K562 (cell line): ENCODE results near the gene RTP3. TPM values are rescaled to one million over a fixed set of nuclear protein-coding genes. Genes with fewer than 3 reads are reported as not detected.

Experiments used
- ATAC-seq: fragments of 200-7000 bp; cut with Tn5 transposase; 3 replicates; pipeline ENCODE4 v1.9.1; 2020; ENCODE audit warnings: moderate library complexity
- BruUV-seq: library from RNA; stranded (reverse); fragments of 400-500 nt; replicated peaks from 2 replicates; lab custom pipeline; 2021; lab: Mats Ljungman, UMichigan
- CTCF ChIA-PET: fragments of 300-600 bp; formaldehyde crosslinking; extraction: SDS; loops from one replicate; lab custom pipeline; 2021; ENCODE audit warnings: low intra/inter-chr PET ratio; lab: Yijun Ruan, JAX
- POLR2A ChIA-PET: fragments of 300-600, 350-650 bp; sonication (Branson Sonifier 250); formaldehyde crosslinking; extraction: SDS; loops from one replicate; lab custom pipeline; 2021; ENCODE audit warnings: antibody characterized with exemption, inconsistent platforms; lab: Yijun Ruan, JAX
- DNase-seq, 4 experiments: peaks; one replicate each; pipeline versions ENCODE4 v3.0.0 to v3.0.0-alpha.2; 2011 to 2018; ENCODE audit warnings: low spot score in 3 of 4, mixed read lengths in 3 of 4; ENCODE audit errors: extremely low read depth in 1 of 4
- FAIRE-seq: peaks from 2 replicates; lab custom pipeline; 2011; peaks lifted over from hg19 to GRCh38; lab: Jason Lieb, UNC
- H2AFZ ChIP-seq: 2 replicates; pipeline ENCODE4 v1.6.0; 2011; ENCODE audit warnings: low read depth, low read length, control low read depth, inconsistent platforms
- H3K27ac ChIP-seq: fragments of 200-600 bp; 3 replicates; pipeline ENCODE4 v1.8.0; 2011; ENCODE audit warnings: low read depth, mild to moderate bottlenecking, control low read depth, inconsistent platforms, low read length, moderate library complexity, mixed read lengths; ENCODE audit errors: extremely low read depth
- H3K27me3 ChIP-seq, 2 experiments: fragments of 300-600 bp in 1 of 2; 2 replicates in 1 of 2; 3 replicates in 1 of 2; pipeline versions ENCODE4 v1.6.0 to v1.8.0; 2011; ENCODE audit warnings: inconsistent platforms in 2 of 2, low read length in 2 of 2, mild to moderate bottlenecking in 1 of 2, mixed read lengths in 1 of 2, moderate library complexity in 1 of 2; ENCODE audit not compliant: control insufficient read depth in 2 of 2, insufficient read depth in 2 of 2
- H3K36me3 ChIP-seq: fragments of 300-600 bp; 3 replicates; pipeline ENCODE4 v1.8.0; 2011; ENCODE audit warnings: mild to moderate bottlenecking, low read length, inconsistent platforms; ENCODE audit not compliant: control insufficient read depth, insufficient read depth
- H3K4me1 ChIP-seq, 2 experiments: fragments of 200-600 bp in 1 of 2; replicated peaks in 1 of 2; 2 replicates in 1 of 2; 3 replicates in 1 of 2; pipeline versions ENCODE4 v1.5.1 to v1.8.0; 2011; ENCODE audit warnings: inconsistent platforms in 2 of 2, low read length in 2 of 2, mild to moderate bottlenecking in 1 of 2, mixed read lengths in 1 of 2, moderate library complexity in 1 of 2; ENCODE audit not compliant: control insufficient read depth in 2 of 2, insufficient read depth in 2 of 2
- H3K4me2 ChIP-seq: 2 replicates; pipeline ENCODE4 v1.6.1; 2011; ENCODE audit warnings: low read length, control low read depth, inconsistent platforms, mixed read lengths; ENCODE audit not compliant: insufficient read depth
- H3K4me3 ChIP-seq: fragments of 200-600 bp; sonication (generic), shearing (Covaris generic); 2 replicates; pipeline ENCODE4 v1.5.1; 2016; ENCODE audit warnings: control low read depth, inconsistent platforms
- H3K79me2 ChIP-seq: fragments of 200-600 bp; 3 replicates; pipeline ENCODE4 v1.8.0; 2011; ENCODE audit warnings: low read length, inconsistent platforms; ENCODE audit not compliant: control insufficient read depth, insufficient read depth
- H3K9ac ChIP-seq, 2 experiments: 2 replicates each; pipeline versions ENCODE4 v1.6.0 to v1.6.1; 2011; ENCODE audit warnings: low read depth in 2 of 2, low read length in 2 of 2, control low read depth in 1 of 2, inconsistent platforms in 1 of 2, mild to moderate bottlenecking in 1 of 2, mixed read lengths in 1 of 2; ENCODE audit not compliant: insufficient read depth in 1 of 2
- H3K9me1 ChIP-seq: one replicate; pipeline ENCODE4 v1.6.0; 2011; ENCODE audit warnings: inconsistent platforms, mild to moderate bottlenecking, low read length, moderate library complexity; ENCODE audit not compliant: control insufficient read depth, insufficient read depth
- H3K9me3 ChIP-seq: replicated peaks from 2 replicates; pipeline ENCODE4 v1.5.1; 2011; ENCODE audit warnings: low read depth, low read length, inconsistent platforms; ENCODE audit not compliant: control insufficient read depth, insufficient read depth
- H4K20me1 ChIP-seq: replicated peaks from 2 replicates; pipeline ENCODE4 v1.6.1; 2011; ENCODE audit warnings: low read length, inconsistent platforms, mixed read lengths; ENCODE audit not compliant: control insufficient read depth, insufficient read depth
- HMG20A ChIP-seq: fragments of 450-650 bp; formaldehyde crosslinking; conservative IDR thresholded peaks from 2 replicates; pipeline ENCODE4 v1.4.0; 2020; ENCODE audit warnings: mild to moderate bottlenecking, mixed read lengths
- SREBF2 ChIP-seq: sonication (generic); formaldehyde crosslinking; IDR thresholded peaks from 2 replicates; pipeline ENCODE4 v1.4.0; 2020; ENCODE audit warnings: mild to moderate bottlenecking, missing genetic modification reagents
- WGBS: fragments of 100-300 bp; shearing (Covaris generic); methylation state at CpG from one replicate; pipeline ENCODE4 v1.1.6; 2016; ENCODE audit warnings: low coverage, mixed read lengths; ENCODE audit not compliant: insufficient coverage; ENCODE audit errors: missing lambda C conversion rate; 5-methylcytosine and 5-hydroxymethylcytosine counted together
- in situ Hi-C: fragments of 300-500 bp; cut with MboI; formaldehyde crosslinking; loops from 4 replicates; pipeline ENCODE4 v1.15.0; 2018; ENCODE audit warnings: inconsistent platforms, mixed read lengths
- intact Hi-C: fragments of 100-400 bp; cut with micrococcal nuclease; formaldehyde crosslinking; loops from 2 replicates; pipeline ENCODE4 v1.14.2; 2022
- polyA plus RNA-seq, 8 experiments: library from polyadenylated mRNA; depleted of rRNA in 4 of 8; stranded (reverse) in 5 of 8; unstranded in 3 of 8; fragments of >200 nt; fragmentation: Nextera tagmentation in 2 of 8; fragmentation: Illumina TruSeq in 1 of 8; extraction: Ambion mirVana in 2 of 8; extraction: Trizol in 1 of 8; gene quantifications; 2 replicates each; pipeline versions ENCODE4 v1.2.1 to v1.2.3, GENCODE V29; 2011 to 2014; ENCODE audit warnings: inconsistent platforms in 1 of 8, missing spikeins in 1 of 8
- total RNA-seq, 7 experiments: library from RNA; depleted of rRNA in 6 of 7; stranded (reverse); fragments of >200 nt in 6 of 7; fragmentation: Illumina TruSeq in 2 of 7; extraction: Trizol in 2 of 7; gene quantifications; 2 replicates each; pipeline versions ENCODE4 v1.2.1 to v1.2.3, GENCODE V29; 2011 to 2021; ENCODE audit warnings: low replicate concordance in 1 of 7
- TF ChIP-seq, protein P1 (sequence below), 2 experiments: fragments of 450-650 bp; IDR thresholded peaks; 2 replicates each; pipeline ENCODE4 v1.6.1; 2016; ENCODE audit warnings: mild to moderate bottlenecking in 2 of 2, borderline replicate concordance in 1 of 2, low read depth in 1 of 2, moderate library complexity in 1 of 2
- TF ChIP-seq, protein P2 (sequence below): fragments of 200-400 bp; formaldehyde crosslinking; IDR thresholded peaks from 2 replicates; pipeline ENCODE4 v1.6.1; 2017; ENCODE audit warnings: mild to moderate bottlenecking, low read depth, low read length, moderate library complexity

RTP3 gene
- total and polyA plus RNA-seq, 9 of the 15 experiments (the other 6 are each of a cell fraction or from before 2014, with no cell fraction given) = not detected

GRCh38 chr3:46454209-46454595, 43.6 kb upstream of the RTP3 start:
- Histone ChIP-seq H3K79me2 (no peaks in the 10 kb centered on the region), H3K4me2 (no peak overlapping the region), H3K9me3 (no peaks in the 10 kb centered on the region), H3K4me3 (no peak overlapping the region), H4K20me1 (no peaks in the 10 kb centered on the region), H3K9ac (no peak overlapping the region), H3K27me3 (peaks cover 50 to 72% of the 10 kb centered on the region in 2 experiments), H3K36me3 (no peaks in the 10 kb centered on the region), H3K4me1 (no peaks in the 10 kb centered on the region), H3K27ac (no peak overlapping the region), H2AFZ (no peak overlapping the region), H3K9me1 (no peaks in the 10 kb centered on the region)
- TF ChIP-seq HMG20A (CRISPR knock-in tag) = no peak
- in situ Hi-C loops = no loop called here
- intact Hi-C loops = no loop called here
- FAIRE-seq (no peak), ATAC-seq (no peak), DNase-seq (no peak)
- ChIA-PET POLR2A (no interaction called here), CTCF (no interaction called here)
- no TSS peak for BruUV-seq
- 2% methylated on average over 3 of the region's 3 CpGs for WGBS

DNA sequence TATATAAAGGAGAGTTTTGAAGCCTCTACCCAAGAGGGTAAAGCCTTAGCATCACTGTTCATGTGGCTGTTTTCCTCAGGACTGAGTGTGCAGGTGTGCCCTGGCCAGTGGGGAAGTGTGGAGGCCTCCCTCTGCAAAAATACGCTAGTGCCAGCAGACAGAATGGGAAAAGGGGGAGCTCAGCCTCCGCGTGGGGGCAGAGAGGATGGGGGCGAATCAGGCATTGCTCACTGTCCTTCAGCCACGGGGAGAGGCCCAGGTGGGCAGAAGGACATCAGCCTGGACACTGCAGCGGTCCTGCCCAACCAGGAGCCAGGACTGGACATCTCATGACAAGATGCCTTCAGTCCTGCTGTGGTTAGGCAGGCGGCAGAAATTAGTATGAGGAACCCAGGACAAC, 43.2 kb upstream of the RTP3 start:
- POLR2A ChIA-PET = interaction anchor here (0.6 kb wide), 1 partner anchor 37 kb away, joined by 3 read pairs; no protein-coding TSS in a partner anchor
- CTCF ChIA-PET = no interaction called here
- Histone ChIP-seq H3K4me3 (no peak overlapping the region), H3K36me3 (no peaks in the 10 kb centered on the region), H3K9ac (no peak overlapping the region), H3K4me2 (no peak overlapping the region), H3K27ac (no peak overlapping the region), H3K9me1 (no peaks in the 10 kb centered on the region), H3K4me1 (no peaks in the 10 kb centered on the region), H3K9me3 (no peaks in the 10 kb centered on the region), H3K79me2 (no peaks in the 10 kb centered on the region), H4K20me1 (no peaks in the 10 kb centered on the region), H3K27me3 (peaks cover 51 to 72% of the 10 kb centered on the region in 2 experiments), H2AFZ (no peak overlapping the region)
- in situ Hi-C loops (no loop called here), intact Hi-C loops (no loop called here)
- no peak for FAIRE-seq
- DNase-seq = no peak
- no TSS peak for BruUV-seq
- 3% methylated on average over 7 of the region's 7 CpGs for WGBS
- no peak; the same call in 2 of the 3 replicates for ATAC-seq
- TF ChIP-seq, protein P1, sequence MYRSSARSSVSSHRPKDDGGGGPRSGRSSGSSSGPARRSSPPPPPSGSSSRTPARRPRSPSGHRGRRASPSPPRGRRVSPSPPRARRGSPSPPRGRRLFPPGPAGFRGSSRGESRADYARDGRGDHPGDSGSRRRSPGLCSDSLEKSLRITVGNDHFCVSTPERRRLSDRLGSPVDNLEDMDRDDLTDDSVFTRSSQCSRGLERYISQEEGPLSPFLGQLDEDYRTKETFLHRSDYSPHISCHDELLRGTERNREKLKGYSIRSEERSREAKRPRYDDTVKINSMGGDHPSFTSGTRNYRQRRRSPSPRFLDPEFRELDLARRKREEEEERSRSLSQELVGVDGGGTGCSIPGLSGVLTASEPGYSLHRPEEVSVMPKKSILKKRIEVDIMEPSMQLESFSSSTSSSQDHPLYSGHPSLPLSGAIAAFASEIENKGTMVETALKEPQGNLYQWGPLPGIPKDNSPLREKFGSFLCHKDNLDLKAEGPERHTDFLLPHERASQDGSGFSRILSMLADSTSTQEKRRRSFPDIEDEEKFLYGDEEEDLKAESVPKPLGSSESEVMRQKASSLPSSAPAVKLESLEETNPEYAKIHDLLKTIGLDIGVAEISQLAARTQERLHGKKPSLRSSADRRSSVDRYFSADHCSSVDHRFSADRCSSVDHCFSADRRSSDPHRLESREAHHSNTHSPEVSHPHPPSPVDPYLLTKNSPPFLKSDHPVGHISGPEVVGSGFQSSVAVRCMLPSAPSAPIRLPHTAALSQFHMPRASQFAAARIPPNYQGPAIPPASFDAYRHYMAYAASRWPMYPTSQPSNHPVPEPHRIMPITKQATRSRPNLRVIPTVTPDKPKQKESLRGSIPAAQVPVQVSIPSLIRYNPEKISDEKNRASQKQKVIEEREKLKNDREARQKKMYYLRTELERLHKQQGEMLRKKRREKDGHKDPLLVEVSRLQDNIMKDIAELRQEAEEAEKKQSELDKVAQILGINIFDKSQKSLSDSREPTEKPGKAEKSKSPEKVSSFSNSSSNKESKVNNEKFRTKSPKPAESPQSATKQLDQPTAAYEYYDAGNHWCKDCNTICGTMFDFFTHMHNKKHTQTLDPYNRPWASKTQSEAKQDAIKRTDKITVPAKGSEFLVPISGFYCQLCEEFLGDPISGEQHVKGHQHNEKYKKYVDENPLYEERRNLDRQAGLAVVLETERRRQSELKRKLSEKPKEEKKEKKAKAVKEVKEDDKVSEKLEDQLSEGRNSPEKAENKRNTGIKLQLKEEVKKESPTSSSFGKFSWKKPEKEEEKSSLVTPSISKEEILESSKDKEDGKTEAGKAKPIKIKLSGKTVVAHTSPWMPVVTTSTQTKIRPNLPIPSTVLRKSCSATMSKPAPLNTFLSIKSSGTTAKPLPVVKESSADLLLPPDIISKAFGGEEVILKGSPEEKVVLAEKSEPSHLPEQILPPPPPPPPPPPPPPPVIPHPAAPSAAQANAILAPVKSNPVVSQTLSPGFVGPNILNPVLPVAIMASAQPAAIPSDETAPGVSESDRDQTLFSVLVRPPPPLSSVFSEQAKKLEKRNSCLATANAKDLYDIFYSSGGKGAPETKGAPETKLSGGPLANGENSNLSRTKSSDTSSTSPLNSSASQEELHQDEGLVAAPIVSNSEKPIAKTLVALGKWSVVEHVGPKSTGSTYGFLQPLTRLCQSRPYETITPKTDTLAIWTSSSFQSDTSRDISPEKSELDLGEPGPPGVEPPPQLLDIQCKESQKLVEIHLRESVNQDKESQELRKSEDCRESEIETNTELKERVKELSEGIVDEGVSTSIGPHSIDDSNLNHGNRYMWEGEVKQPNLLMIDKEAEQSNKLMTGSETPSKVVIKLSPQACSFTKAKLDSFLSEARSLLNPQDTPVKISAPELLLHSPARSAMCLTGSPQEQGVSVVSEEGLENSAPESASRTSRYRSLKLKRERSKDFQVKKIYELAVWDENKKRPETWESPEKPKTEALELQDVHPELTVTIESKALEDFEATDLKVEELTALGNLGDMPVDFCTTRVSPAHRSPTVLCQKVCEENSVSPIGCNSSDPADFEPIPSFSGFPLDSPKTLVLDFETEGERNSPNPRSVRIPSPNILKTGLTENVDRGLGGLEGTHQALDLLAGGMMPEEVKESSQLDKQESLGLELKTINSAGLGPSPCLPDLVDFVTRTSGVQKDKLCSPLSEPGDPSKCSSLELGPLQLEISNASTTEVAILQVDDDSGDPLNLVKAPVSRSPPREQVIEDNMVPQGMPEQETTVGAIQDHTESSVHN (IDR thresholded peaks at IDR 0.05; ENCODE audit: borderline replicate concordance in 1 of 2, low read depth in 1 of 2) = no peak
- TF ChIP-seq SREBF2 (CRISPR knock-in tag) = no peak
- TF ChIP-seq, protein P2, sequence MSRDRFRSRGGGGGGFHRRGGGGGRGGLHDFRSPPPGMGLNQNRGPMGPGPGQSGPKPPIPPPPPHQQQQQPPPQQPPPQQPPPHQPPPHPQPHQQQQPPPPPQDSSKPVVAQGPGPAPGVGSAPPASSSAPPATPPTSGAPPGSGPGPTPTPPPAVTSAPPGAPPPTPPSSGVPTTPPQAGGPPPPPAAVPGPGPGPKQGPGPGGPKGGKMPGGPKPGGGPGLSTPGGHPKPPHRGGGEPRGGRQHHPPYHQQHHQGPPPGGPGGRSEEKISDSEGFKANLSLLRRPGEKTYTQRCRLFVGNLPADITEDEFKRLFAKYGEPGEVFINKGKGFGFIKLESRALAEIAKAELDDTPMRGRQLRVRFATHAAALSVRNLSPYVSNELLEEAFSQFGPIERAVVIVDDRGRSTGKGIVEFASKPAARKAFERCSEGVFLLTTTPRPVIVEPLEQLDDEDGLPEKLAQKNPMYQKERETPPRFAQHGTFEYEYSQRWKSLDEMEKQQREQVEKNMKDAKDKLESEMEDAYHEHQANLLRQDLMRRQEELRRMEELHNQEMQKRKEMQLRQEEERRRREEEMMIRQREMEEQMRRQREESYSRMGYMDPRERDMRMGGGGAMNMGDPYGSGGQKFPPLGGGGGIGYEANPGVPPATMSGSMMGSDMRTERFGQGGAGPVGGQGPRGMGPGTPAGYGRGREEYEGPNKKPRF = no peak
